Glomerular visceral epithelial cell (primary cell): ENCODE measurements around the gene EIF4B.
"Not testable (repeated sequence)": the region's sequence is repeated elsewhere in the genome, so short reads cannot be mapped to it uniquely, and the experiment has no call there.

Experiments
- DNase-seq: peaks from one replicate; pipeline ENCODE4 v3.0.0-alpha.2; 2016; ENCODE audit errors: extremely low spot score

Gene EIF4B

GRCh38 chr12:52992699-52993557, 13.3 kb upstream of the EIF4B start:
- DNase-seq = peak; percentile 51

- no peak for DNase-seq
These were observed 12.7 kb upstream of the EIF4B start for GRCh38 chr12:52993558-52993869.

- DNase-seq = no peak
These were observed 2.1 kb upstream of the EIF4B start for GRCh38 chr12:53004178-53004577.

- DNase-seq = no peak
These were observed 1.7 kb upstream of the EIF4B start for GRCh38 chr12:53004582-53004981.

GRCh38 chr12:53005215-53005985, 856 bp upstream of the EIF4B start:
- peak; percentile 8 for DNase-seq

DNA sequence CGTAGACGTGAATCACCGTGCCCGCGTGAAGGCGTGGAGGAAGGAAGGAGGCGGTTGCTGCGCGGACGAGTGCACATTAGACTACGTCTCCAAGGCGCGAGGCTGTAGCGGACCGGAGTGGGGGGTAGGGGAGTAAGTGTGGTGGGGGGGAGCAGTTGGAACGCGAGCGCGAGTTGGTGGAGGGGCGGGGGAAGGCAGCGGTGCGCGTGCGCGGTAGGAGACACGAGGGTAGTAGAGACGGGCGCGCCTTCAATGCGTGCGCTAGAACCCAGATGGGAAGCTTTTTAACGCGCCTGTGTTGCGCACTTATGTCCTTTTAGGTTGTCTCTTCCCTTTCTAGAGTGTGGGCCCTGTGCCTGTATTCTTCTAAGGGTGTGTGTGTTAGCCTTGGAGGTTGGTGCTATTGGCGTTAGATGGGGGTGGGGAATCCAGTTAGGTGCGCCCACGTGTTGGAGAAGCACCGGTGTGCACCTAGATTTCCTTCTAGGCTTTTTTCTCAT, 604 bp downstream of the EIF4B start:
- peak; percentile 77 for DNase-seq

DNA sequence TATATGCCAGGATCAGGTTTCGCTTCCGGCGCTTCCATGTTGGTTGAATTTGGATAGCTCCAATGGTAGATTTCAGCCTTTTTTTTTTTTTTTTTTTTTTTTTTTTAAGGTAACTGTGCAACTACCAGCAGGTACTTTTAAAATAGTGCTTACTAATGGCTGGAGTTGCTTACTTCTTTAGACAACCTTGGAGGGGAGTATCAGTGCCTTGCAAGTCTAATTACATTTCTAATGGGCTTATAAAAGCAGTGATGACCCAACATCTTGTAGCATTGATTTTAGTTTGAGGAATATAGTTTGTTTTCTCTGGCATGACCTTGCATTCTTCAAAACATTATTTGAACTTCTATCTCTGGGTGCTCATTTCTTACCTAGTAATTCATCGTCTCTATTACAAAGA, 1.1 kb downstream of the EIF4B start:
- DNase-seq = no peak

DNA sequence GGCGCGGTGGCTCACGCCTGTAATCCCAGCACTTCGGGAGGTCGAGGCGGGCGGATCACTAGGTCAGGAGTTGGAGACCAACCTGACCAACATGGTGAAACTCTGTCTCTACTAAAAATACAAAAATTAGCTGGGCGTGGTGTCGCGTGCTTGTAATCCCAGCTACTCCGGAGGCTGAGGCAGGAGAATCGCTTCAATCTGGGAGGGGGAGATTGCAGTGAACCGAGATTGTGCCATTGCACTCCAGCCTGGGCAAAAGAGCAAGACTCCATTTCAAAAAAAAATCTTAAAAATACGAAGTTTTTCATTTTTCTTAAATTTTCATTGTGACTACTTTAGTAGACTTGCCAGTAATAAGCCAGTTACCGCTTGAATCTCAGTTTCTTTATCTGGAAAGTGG, 2.5 kb downstream of the EIF4B start:
- DNase-seq = not testable (repeated sequence)

DNA sequence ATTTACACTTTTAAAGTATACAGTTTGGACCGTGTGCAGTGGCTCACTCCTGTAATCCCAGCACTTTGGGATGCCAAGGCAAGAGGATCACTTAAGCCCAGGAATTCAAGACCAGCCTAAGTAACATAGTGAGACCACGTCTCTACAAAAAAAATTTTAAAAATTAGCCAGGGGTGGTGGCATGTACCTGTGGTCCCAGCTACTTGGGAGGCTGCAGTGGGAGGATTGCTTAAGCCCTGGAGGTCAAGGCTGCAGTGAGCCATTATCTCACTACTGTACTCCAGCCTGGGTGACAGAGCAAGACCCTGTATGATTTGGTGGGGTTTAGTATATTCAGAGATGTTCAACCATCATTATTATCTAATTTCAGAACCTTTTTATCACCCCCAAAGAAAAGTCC, 4.7 kb downstream of the EIF4B start:
- no peak for DNase-seq

GRCh38 chr12:53011889-53012288, 5.6 kb downstream of the EIF4B start:
- DNase-seq = no peak

GRCh38 chr12:53012928-53013327, 6.7 kb downstream of the EIF4B start:
- DNase-seq = no peak

GRCh38 chr12:53014709-53015108, 8.5 kb downstream of the EIF4B start:
- DNase-seq = no peak

GRCh38 chr12:53025250-53025649, 19.0 kb downstream of the EIF4B start:
- DNase-seq = no peak

DNA sequence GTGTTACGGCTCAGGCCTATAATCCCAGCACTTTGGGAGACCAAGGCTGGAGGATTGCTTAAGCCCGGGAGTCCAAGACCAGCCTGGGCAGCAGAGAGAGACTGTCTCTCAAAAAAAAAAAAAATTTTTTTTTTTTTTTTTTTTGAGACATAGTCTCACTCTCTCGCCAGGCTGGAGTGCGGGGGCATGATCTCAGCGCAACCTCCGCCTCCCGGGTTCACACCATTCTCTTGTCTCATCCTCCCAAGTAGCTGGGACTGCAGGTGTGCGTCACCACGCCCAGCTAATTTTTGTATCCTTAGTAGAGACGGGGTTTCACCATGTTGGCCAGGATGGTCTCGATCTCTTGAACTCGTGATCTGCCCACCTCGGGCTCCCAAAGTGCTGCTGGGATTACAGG, 20.8 kb downstream of the EIF4B start:
- DNase-seq = not testable (repeated sequence)

- DNase-seq = no peak
These were observed 25.4 kb downstream of the EIF4B start for GRCh38 chr12:53031616-53032015.

DNA sequence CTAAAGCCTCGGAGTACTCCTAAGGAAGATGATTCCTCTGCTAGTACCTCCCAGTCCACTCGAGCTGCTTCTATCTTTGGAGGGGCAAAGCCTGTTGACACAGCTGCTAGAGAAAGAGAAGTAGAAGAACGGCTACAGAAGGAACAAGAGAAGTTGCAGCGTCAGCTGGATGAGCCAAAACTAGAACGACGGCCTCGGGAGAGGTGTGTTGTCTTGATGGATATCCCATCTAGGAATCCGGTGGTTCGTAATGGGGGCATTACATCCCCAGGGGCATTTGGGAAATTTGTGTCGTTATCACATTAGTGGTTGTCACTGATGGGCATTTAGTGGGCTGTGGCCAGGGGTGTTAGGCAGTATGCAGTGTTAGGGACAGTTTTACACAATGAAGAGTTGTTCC, 27.6 kb downstream of the EIF4B start:
- DNase-seq = not testable (repeated sequence)

- no peak for DNase-seq
These were observed 28.2 kb downstream of the EIF4B start for GRCh38 chr12:53034459-53034858.

- DNase-seq = no peak
These were observed 30.5 kb downstream of the EIF4B start for GRCh38 chr12:53036802-53037201.

DNA sequence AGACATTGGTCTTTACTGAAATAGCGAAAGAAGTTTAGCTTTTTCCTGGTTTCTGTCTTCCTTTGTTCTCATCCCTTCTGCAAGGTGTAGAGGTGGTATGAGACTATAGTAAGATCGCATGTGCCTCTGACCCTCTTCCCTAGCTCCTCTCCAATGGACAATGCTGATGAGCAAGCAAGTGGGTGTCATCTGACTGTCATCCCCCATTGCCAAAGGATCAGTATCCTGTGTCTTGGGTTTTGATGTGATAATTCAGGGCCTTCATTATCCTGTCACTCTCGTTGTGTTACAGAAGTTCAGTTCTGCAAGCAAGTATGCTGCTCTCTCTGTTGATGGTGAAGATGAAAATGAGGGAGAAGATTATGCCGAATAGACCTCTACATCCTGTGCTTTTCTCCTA, 33.6 kb downstream of the EIF4B start:
- DNase-seq = no peak

- DNase-seq = no peak
These were observed 36.6 kb downstream of the EIF4B start for GRCh38 chr12:53042607-53043454.

- no peak for DNase-seq
These were observed 37.9 kb downstream of the EIF4B start for GRCh38 chr12:53044052-53044581.
